Natural killer cell (primary cell): ENCODE measurements around the gene BAIAP3. TPM values are rescaled to one million over a fixed set of nuclear protein-coding genes. Genes with fewer than 3 reads are reported as not detected.

ENCODE experiments used
- ATAC-seq, 3 donors: fragments of 150-1000 bp in 2 of 3; fragments of 200-7000 bp in 1 of 3; cut with Tn5 transposase; 1 replicate in 1 of 3; 2 replicates in 2 of 3; pipeline ENCODE4 v1.10.0; 2021; ENCODE audit warnings: mild to moderate bottlenecking in 2 of 3, moderate library complexity in 2 of 3
- DNase-seq, 2 donors: peaks; one replicate each; pipeline versions ENCODE4 v3.0.0 to v3.0.0-alpha.2; 2013 to 2021; ENCODE audit warnings: mixed read lengths in 1 of 2
- H3K27ac ChIP-seq: one replicate; pipeline ENCODE4 v1.5.1; 2013; ENCODE audit warnings: mild to moderate bottlenecking, low read length
- H3K27me3 ChIP-seq: one replicate; pipeline ENCODE4 v1.6.1; 2013; ENCODE audit warnings: low read length; ENCODE audit not compliant: control insufficient read depth, insufficient read depth
- H3K36me3 ChIP-seq: one replicate; pipeline ENCODE4 v1.6.1; 2013; ENCODE audit warnings: low read length; ENCODE audit not compliant: control insufficient read depth, insufficient read depth
- H3K4me1 ChIP-seq: one replicate; pipeline ENCODE4 v1.6.1; 2013; ENCODE audit warnings: low read length; ENCODE audit not compliant: control insufficient read depth, insufficient read depth
- H3K4me3 ChIP-seq: one replicate; pipeline ENCODE4 v1.5.1; 2013; ENCODE audit warnings: low read length
- H3K9me3 ChIP-seq: one replicate; pipeline ENCODE4 v1.6.1; 2013; ENCODE audit warnings: low read length; ENCODE audit not compliant: control insufficient read depth, insufficient read depth
- H3K27ac Mint-ChIP-seq, 2 donors: one replicate each; pipeline ENCODE4 v1.8.0; 2022; ENCODE audit warnings: mild to moderate bottlenecking in 2 of 2, mixed read lengths in 2 of 2, moderate library complexity in 1 of 2
- H3K27me3 Mint-ChIP-seq, 2 donors: one replicate each; pipeline ENCODE4 v1.8.0; 2022; ENCODE audit warnings: low read depth in 2 of 2, mixed read lengths in 2 of 2
- H3K36me3 Mint-ChIP-seq: one replicate; pipeline ENCODE4 v1.8.0; 2022; ENCODE audit warnings: mixed read lengths
- H3K4me1 Mint-ChIP-seq, 2 donors: one replicate each; pipeline ENCODE4 v1.8.0; 2022; ENCODE audit warnings: mixed read lengths in 2 of 2
- H3K4me3 Mint-ChIP-seq: one replicate; pipeline ENCODE4 v1.8.0; 2022; ENCODE audit warnings: mild to moderate bottlenecking, moderate library complexity, mixed read lengths
- H3K9me3 Mint-ChIP-seq, 2 donors: one replicate each; pipeline ENCODE4 v1.8.0; 2022; ENCODE audit warnings: mixed read lengths in 2 of 2
- CTCF ChIP-seq: fragments of 200-600 bp; IDR thresholded peaks from one replicate; pipeline ENCODE4 v1.8.0; 2022; ENCODE audit warnings: antibody characterized with exemption
- WGBS: methylation state at CpG from one replicate; pipeline ENCODE4 v1.1.7; 2013; ENCODE audit warnings: missing lambda C conversion rate; ENCODE audit not compliant: insufficient coverage; 5-methylcytosine and 5-hydroxymethylcytosine counted together
- intact Hi-C: fragments of 100-400 bp; cut with micrococcal nuclease; formaldehyde crosslinking; loops from one replicate; pipeline ENCODE4 v1.14.2; 2022
- total RNA-seq, 4 donors: library from RNA; stranded (reverse); fragments of 120-200 nt in 1 of 4; gene quantifications; one replicate each; pipeline versions ENCODE4 v1.2.3 to v1.2.4, GENCODE V29; 2013 to 2022

BAIAP3 gene
- total RNA-seq, 3 donors from 2014 or later (not counting 1 experiment from before 2014, with no cell fraction given): 17.7 to 21.7 (median 19.9) TPM

- peak in 1 of 2 donors; percentile 51 for DNase-seq
- no peak for ATAC-seq
Measured at GRCh38 chr16:1338119-1338730, 4.8 kb downstream of the BAIAP3 start.

GRCh38 chr16:1338855-1339675, 5.6 kb downstream of the BAIAP3 start:
- no peaks in the 10 kb centered on the region for H3K9me3 Mint-ChIP-seq
- Histone ChIP-seq H3K36me3 (no peaks in the 10 kb centered on the region), H3K4me1 (peaks cover 34% of the 10 kb centered on the region), H3K4me3 (no peak overlapping the region), H3K9me3 (no peaks in the 10 kb centered on the region), H3K27ac (no peak overlapping the region), H3K27me3 (peaks cover 7% of the 10 kb centered on the region)
- 77% methylated on average over 31 of the region's 31 CpGs for WGBS
- H3K36me3 Mint-ChIP-seq: no peaks in the 10 kb centered on the region
- no peak overlapping the region for H3K4me3 Mint-ChIP-seq
- H3K27me3 Mint-ChIP-seq: no peaks in the 10 kb centered on the region
- TF ChIP-seq CTCF: no peak
- no peak for ATAC-seq
- H3K4me1 Mint-ChIP-seq: peaks cover 9 to 15% of the 10 kb centered on the region in 2 donors
- intact Hi-C loops: no loop called here
- no peak for DNase-seq
- H3K27ac Mint-ChIP-seq: no peak overlapping the region

More at GRCh38 chr16:1338119-1338730, 4.8 kb downstream of the BAIAP3 start:
- peaks cover 34% of the 10 kb centered on the region for H3K4me1 ChIP-seq
- H3K36me3 ChIP-seq: no peaks in the 10 kb centered on the region
- Mint-ChIP-seq H3K27me3 (no peaks in the 10 kb centered on the region), H3K27ac (no peak overlapping the region), H3K9me3 (no peaks in the 10 kb centered on the region), H3K4me1 (peaks cover 5 to 11% of the 10 kb centered on the region in 2 donors), H3K36me3 (no peaks in the 10 kb centered on the region), H3K4me3 (no peak overlapping the region)
- intact Hi-C loops: no loop called here
- H3K9me3 ChIP-seq: no peaks in the 10 kb centered on the region
- 61% methylated on average over 28 of the region's 30 CpGs for WGBS
- TF ChIP-seq CTCF: no peak
- H3K27ac ChIP-seq: no peak overlapping the region
- H3K4me3 ChIP-seq: no peak overlapping the region
- peaks cover 8% of the 10 kb centered on the region for H3K27me3 ChIP-seq

DNA sequence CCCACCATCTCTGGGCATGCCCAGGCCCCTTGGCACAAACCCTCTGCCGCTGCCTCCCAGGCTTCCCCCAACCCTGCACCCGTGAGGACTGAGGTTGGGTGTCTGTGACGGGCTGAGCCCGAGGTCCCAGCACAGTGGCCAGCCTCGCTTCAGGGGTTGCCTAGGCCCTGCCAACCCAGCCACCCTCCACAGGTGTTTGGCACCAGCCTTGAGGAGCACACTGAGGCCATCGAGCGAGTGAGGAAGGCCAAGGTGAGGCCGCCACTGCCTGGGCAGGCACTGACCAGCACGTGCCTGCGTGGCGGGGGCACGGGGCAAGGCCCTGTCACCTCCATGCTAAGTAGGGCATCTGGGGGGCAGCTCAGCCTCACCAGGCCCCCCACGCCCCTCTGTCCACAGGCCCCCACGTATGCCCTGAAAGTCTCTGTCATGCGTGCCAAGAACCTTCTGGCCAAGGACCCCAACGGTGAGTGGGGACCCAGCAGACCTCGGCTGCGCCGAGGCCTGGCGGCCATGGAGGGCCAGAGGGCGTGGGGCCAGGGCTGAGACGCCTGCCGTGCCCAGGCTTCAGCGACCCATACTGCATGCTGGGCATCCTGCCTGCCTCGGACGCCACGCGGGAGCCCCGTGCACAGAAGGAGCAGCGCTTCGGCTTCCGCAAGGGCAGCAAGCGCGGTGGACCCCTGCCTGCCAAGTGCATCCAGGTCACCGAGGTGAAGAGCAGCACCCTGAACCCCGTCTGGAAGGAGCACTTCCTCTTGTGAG, 7.5 kb downstream of the BAIAP3 start:
- Histone ChIP-seq H3K4me1 (peaks cover 27% of the 10 kb centered on the region), H3K36me3 (no peaks in the 10 kb centered on the region), H3K27ac (no peak overlapping the region), H3K4me3 (no peak overlapping the region), H3K27me3 (no peaks in the 10 kb centered on the region), H3K9me3 (no peaks in the 10 kb centered on the region)
- Mint-ChIP-seq H3K4me3 (peak overlapping the region; percentile 9), H3K27me3 (no peaks in the 10 kb centered on the region), H3K4me1 (peaks cover 9 to 15% of the 10 kb centered on the region in 2 donors), H3K27ac (no peak overlapping the region), H3K9me3 (no peaks in the 10 kb centered on the region), H3K36me3 (no peaks in the 10 kb centered on the region)
- intact Hi-C loops: no loop called here
- 88% methylated on average over 36 of the region's 36 CpGs for WGBS
- ATAC-seq (no peak), DNase-seq (no peak)
- TF ChIP-seq CTCF: no peak
